Aorta (tissue), 5 donors: ENCODE data around the gene EXOC4. TPM values are rescaled to one million over a fixed set of nuclear protein-coding genes. Genes with fewer than 3 reads are reported as not detected.
"Not testable (repeated sequence)": the region's sequence is repeated elsewhere in the genome, so short reads cannot be mapped to it uniquely, and the experiment has no call there.

ENCODE experiments used
- ATAC-seq: fragments of 200-7000 bp; cut with Tn5 transposase; one replicate; pipeline ENCODE4 v1.9.1; 2022; ENCODE audit warnings: moderate library complexity; ENCODE audit not compliant: low FRiP score
- DNase-seq, 2 donors: peaks; one replicate each; pipeline ENCODE4 v3.0.0-alpha.2; 2020
- H3K27ac ChIP-seq, 2 donors: one replicate each; pipeline ENCODE4 v1.5.1; 2013; ENCODE audit warnings: low read length in 2 of 2, mild to moderate bottlenecking in 2 of 2, moderate library complexity in 2 of 2, control low read depth in 1 of 2, inconsistent platforms in 1 of 2, low read depth in 1 of 2
- H3K27me3 ChIP-seq, 2 donors: one replicate each; pipeline ENCODE4 v1.6.1; 2013; ENCODE audit warnings: control low read depth in 1 of 2, low read length in 1 of 2, mild to moderate bottlenecking in 1 of 2, moderate library complexity in 1 of 2; ENCODE audit not compliant: insufficient read depth in 2 of 2, control insufficient read depth in 1 of 2
- H3K36me3 ChIP-seq, 2 donors: one replicate each; pipeline ENCODE4 v1.6.1; 2013; ENCODE audit warnings: control low read depth in 1 of 2, low read length in 1 of 2, mild to moderate bottlenecking in 1 of 2; ENCODE audit not compliant: insufficient read depth in 2 of 2, control insufficient read depth in 1 of 2
- H3K4me1 ChIP-seq, 2 donors: one replicate each; pipeline ENCODE4 v1.6.1; 2013; ENCODE audit warnings: low read length in 2 of 2, control low read depth in 1 of 2, mild to moderate bottlenecking in 1 of 2, moderate library complexity in 1 of 2; ENCODE audit not compliant: insufficient read depth in 2 of 2, control insufficient read depth in 1 of 2
- H3K4me3 ChIP-seq, 2 donors: one replicate each; pipeline ENCODE4 v1.5.1; 2013; ENCODE audit warnings: low read length in 2 of 2, control low read depth in 1 of 2, mild to moderate bottlenecking in 1 of 2
- H3K9me3 ChIP-seq: one replicate; pipeline ENCODE4 v1.6.1; 2013; ENCODE audit warnings: mild to moderate bottlenecking, low read length; ENCODE audit not compliant: control insufficient read depth
- WGBS, 2 donors: extraction: QIAGEN DNeasy Blood & Tissue Kit; methylation state at CpG; one replicate each; pipeline ENCODE4 v1.1.7; 2013; 5-methylcytosine and 5-hydroxymethylcytosine counted together
- intact Hi-C, 2 donors: fragments of 100-400 bp; cut with DNase I; formaldehyde crosslinking; loops; one replicate each; pipeline versions ENCODE4 v1.14.2 to v1.15.0; 2022
- polyA plus RNA-seq, 2 donors: library from polyadenylated mRNA; stranded (reverse); fragments of 200-250 nt; gene quantifications; one replicate each; pipeline ENCODE4 v1.2.3, GENCODE V29; 2013
- total RNA-seq, 2 donors: library from RNA; stranded (reverse); fragmentation: NEBNext Ultra II Directional; extraction: Animal tissue kit (Norgen Biotek cat#: 25700); gene quantifications; one replicate each; pipeline ENCODE4 v1.2.1, GENCODE V29; 2021
- donor health status: healthy with polysubstance abuse.
- donor health status: Bipolar disorder and iron deficiency.
- donor health status: DM: no; HTN: no; CAD: no.
- donor health status: DM: no; HTN: no; CAD: no.
- donor health status: DM: yes; HTN: yes; CAD: no.

Gene EXOC4
- total and polyA plus RNA-seq, 4 donors, result 19.9 to 109 (median 45.9) TPM

GRCh38 chr7:133886797-133887196, 633.9 kb downstream of the EXOC4 start:
- Histone ChIP-seq H3K4me1 (no peaks in the 10 kb centered on the region), H3K27ac (no peak overlapping the region), H3K9me3 (no peaks in the 10 kb centered on the region), H3K36me3 (no peaks in the 10 kb centered on the region), H3K27me3 (no peaks in the 10 kb centered on the region), H3K4me3 (no peak overlapping the region)
- ATAC-seq (no peak), DNase-seq (no peak)
- intact Hi-C loops, result no loop called here
- 93 to 96% methylated on average over 2 of the region's 2 CpGs for WGBS, 2 donors

GRCh38 chr7:133887459-133887858, 634.6 kb downstream of the EXOC4 start:
- ATAC-seq, result no peak
- Histone ChIP-seq H3K4me1 (no peaks in the 10 kb centered on the region), H3K9me3 (no peaks in the 10 kb centered on the region), H3K27me3 (no peaks in the 10 kb centered on the region), H3K27ac (no peak overlapping the region), H3K36me3 (no peaks in the 10 kb centered on the region), H3K4me3 (no peak overlapping the region)
- intact Hi-C loops, result no loop called here
- DNase-seq, result no peak
- WGBS, 2 donors, result 96% methylated on average over 2 of the region's 2 CpGs

GRCh38 chr7:133888061-133888930, 635.4 kb downstream of the EXOC4 start:
- intact Hi-C loops, result no loop called here
- Histone ChIP-seq H3K9me3 (no peaks in the 10 kb centered on the region), H3K4me3 (no peak overlapping the region), H3K36me3 (no peaks in the 10 kb centered on the region), H3K27me3 (no peaks in the 10 kb centered on the region), H3K4me1 (no peaks in the 10 kb centered on the region), H3K27ac (no peak overlapping the region)
- ATAC-seq, result no peak
- WGBS, 2 donors, result 37 to 51% methylated on average over 7 of the region's 7 CpGs
- DNase-seq, result no peak

- DNase-seq (no peak), ATAC-seq (no peak)
- Histone ChIP-seq H3K27ac (no peak overlapping the region), H3K9me3 (no peaks in the 10 kb centered on the region), H3K4me1 (peaks cover 0 to 1% of the 10 kb centered on the region in 2 donors), H3K4me3 (no peak overlapping the region), H3K27me3 (no peaks in the 10 kb centered on the region), H3K36me3 (no peaks in the 10 kb centered on the region)
- WGBS, 2 donors, result 66 to 71% methylated on average over 4 of the region's 4 CpGs
- intact Hi-C loops, result no loop called here
These were observed 651.9 kb downstream of the EXOC4 start for GRCh38 chr7:133904776-133905175.

GRCh38 chr7:133906553-133906952, 653.7 kb downstream of the EXOC4 start:
- H3K4me1 ChIP-seq, H3K9me3 ChIP-seq, DNase-seq, intact Hi-C loops, H3K27me3 ChIP-seq, ATAC-seq, H3K36me3 ChIP-seq, H3K4me3 ChIP-seq, H3K27ac ChIP-seq: not testable (repeated sequence)
- WGBS, 2 donors, result 98% methylated on average over 15 to 18 of the region's 18 CpGs

DNA sequence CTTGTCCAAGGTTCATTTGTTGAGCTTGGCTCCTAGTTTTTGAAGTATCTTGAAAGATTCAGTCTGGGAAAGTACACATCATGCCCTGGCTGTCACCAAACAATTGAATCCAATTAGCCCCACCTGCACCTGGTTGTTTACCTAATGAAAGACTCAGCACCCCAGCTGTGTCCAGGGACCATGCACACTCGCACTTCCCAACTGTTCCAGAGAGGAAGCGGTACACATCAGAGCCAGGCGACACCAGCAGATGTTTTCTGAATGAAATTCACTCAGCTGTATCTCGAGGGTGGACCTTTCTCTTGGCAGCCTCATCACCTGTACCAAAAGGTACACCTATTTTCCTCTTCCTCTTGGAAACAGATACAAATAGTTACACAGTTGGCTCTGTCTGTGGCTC, 657.9 kb downstream of the EXOC4 start:
- 94 to 95% methylated on average over 4 of the region's 4 CpGs for WGBS, 2 donors
- intact Hi-C loops, result no loop called here
- H3K27me3 ChIP-seq, result no peaks in the 10 kb centered on the region
- no peak overlapping the region for H3K27ac ChIP-seq
- DNase-seq (no peak), ATAC-seq (no peak)
- no peak overlapping the region for H3K4me3 ChIP-seq
- no peaks in the 10 kb centered on the region for H3K4me1 ChIP-seq
- no peaks in the 10 kb centered on the region for H3K36me3 ChIP-seq
- no peaks in the 10 kb centered on the region for H3K9me3 ChIP-seq

GRCh38 chr7:133911724-133912123, 658.8 kb downstream of the EXOC4 start:
- H3K9me3 ChIP-seq, result no peaks in the 10 kb centered on the region
- ATAC-seq (no peak), DNase-seq (no peak)
- no peak overlapping the region for H3K4me3 ChIP-seq
- WGBS, 2 donors, result 84 to 97% methylated on average over 2 of the region's 2 CpGs
- no peak overlapping the region for H3K27ac ChIP-seq
- H3K4me1 ChIP-seq, result no peaks in the 10 kb centered on the region
- H3K36me3 ChIP-seq, result no peaks in the 10 kb centered on the region
- intact Hi-C loops, result no loop called here
- H3K27me3 ChIP-seq, result no peaks in the 10 kb centered on the region

GRCh38 chr7:133912916-133913697, 660.2 kb downstream of the EXOC4 start:
- 92 to 95% methylated on average over 2 of the region's 2 CpGs for WGBS, 2 donors
- intact Hi-C loops, result no loop called here
- H3K4me3 ChIP-seq, result no peak overlapping the region
- no peak for ATAC-seq
- no peaks in the 10 kb centered on the region for H3K4me1 ChIP-seq
- no peaks in the 10 kb centered on the region for H3K27me3 ChIP-seq
- no peaks in the 10 kb centered on the region for H3K9me3 ChIP-seq
- H3K36me3 ChIP-seq, result no peaks in the 10 kb centered on the region
- DNase-seq, result no peak
- no peak overlapping the region for H3K27ac ChIP-seq

DNA sequence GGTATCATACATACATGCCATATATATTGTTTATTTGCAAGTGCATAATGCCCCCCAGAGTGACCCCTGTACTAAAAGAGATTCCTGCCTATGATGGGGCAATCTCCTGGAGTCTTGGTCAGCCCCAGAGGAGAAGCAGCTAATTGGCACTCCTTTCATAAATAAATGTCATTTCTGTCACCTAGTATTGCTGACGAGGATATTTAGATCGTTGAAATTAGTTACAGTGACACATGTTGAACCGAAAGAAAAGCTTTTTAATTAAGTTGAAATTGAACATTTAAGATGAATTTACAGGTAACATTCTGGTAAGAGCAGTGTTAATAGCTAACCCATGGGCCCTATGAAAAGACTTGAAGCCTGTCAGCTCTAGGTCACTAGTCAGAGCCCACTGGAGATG, 663.7 kb downstream of the EXOC4 start:
- intact Hi-C loops, result no loop called here
- ATAC-seq (no peak), DNase-seq (no peak)
- Histone ChIP-seq H3K9me3 (peaks cover 2% of the 10 kb centered on the region), H3K27ac (no peak overlapping the region), H3K4me3 (no peak overlapping the region), H3K36me3 (no peaks in the 10 kb centered on the region), H3K4me1 (no peaks in the 10 kb centered on the region), H3K27me3 (no peaks in the 10 kb centered on the region)
- 96 to 98% methylated on average over 3 of the region's 3 CpGs for WGBS, 2 donors
